NOMO-1 treated with dmso at 0.1 percent for 144 hours (cell line): ENCODE measurements around the gene SUGCT.
A peak's percentile ranks its signal among the peaks of the same experiment; 100 is the strongest.
"Not testable (repeated sequence)": the region's sequence is repeated elsewhere in the genome, so short reads cannot be mapped to it uniquely, and the experiment has no call there.

Experiments
- DNase-seq: peaks from one replicate; lab custom pipeline; 2025; ENCODE audit not compliant: unreplicated experiment; lab: John Stamatoyannopoulos, UW

Gene SUGCT

DNA sequence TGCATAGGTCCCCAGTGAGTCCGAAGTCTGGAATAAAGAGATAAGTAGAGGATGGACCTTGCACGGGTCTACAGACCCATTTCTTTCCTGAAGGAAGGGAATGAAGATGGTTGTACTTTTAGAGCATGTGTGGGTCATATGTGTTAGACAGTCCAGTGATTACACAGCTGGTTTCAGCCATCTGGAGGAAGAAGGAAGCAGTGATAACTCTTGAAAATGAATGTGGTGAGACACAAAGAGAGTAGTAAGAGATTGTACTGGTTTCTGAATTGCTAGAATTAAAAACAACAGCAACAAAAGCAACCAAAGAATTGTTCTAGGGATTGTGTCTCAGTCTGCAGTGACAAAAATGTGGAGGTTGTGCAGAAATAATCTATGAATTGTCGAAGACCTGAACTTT lies 258.9 kb downstream of the SUGCT start:
- DNase-seq: no peak

DNA sequence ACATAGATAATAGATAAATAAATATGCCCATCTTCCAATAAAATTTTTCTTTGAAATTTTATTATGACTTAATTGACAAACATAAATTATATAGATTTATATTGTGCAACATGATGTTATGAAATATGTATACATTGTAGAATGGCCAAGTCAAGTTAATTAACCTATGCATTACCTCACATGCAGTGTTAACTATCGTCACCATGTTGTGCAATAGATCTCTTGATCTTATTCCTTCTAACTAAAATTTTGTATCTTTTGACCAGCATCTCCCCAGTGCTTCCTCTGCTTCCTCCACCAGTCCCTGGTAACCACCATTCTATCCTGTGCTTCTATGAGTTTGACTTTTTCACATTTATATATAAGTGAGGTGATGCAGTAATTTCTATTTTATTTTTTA lies 259.6 kb downstream of the SUGCT start:
- DNase-seq: no peak

DNA sequence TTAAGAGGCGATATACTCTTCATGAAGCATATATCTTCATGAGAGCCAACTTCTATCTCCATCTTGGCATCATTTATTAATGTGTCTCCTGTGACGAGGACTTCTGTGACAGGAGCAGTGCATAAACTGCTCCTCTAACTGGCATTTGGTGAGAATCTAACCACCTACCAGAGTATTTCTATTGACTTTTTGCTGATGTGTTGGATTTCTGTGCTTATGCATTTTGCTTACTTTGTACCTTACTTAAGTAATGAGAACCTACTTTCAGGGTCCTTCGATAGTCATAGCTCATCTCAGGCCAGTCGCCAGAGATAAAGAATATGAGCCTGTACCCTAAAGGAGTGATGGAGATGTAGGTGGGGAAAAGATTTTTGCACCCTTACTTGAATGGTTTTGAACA lies 265.7 kb downstream of the SUGCT start:
- DNase-seq: no peak

DNA sequence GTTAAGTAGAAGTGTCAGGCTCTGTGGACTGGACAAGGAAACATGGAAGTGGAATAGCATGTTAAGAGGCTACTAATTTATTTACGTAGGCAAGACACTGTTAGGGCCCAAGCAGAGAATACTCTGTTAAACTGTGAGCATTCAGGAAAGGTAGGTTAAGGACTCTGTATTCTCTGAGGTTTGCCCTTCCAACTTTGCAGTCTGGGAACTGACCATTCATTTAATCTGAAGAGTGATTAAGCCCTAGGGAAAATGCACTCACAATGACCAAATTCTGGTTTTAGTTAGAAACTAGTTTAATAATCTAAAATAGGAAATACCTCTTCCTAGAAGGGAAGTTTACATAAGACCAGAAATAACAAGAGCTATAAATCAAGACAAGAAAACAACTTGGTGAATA lies 266.6 kb downstream of the SUGCT start:
- DNase-seq: no peak

DNA sequence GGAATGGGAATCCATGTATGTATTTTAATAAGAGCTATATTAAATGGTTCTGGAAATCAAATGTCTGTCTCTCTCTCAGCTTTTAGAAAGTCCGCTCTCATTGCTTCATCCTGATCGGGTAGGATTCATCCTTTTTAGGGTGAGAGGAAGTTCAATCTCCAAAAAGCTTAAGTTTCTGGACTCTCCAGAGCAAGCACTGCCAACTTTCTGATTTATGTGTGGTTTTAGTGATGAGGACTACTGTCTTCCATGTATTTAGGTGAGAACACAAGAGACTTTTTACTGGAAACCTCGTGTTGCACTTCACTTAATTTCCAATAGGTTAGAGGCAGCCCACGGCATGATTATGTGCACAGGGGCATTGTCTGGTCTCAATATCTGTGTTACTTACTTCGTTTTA lies 267.9 kb downstream of the SUGCT start:
- DNase-seq: no peak

DNA sequence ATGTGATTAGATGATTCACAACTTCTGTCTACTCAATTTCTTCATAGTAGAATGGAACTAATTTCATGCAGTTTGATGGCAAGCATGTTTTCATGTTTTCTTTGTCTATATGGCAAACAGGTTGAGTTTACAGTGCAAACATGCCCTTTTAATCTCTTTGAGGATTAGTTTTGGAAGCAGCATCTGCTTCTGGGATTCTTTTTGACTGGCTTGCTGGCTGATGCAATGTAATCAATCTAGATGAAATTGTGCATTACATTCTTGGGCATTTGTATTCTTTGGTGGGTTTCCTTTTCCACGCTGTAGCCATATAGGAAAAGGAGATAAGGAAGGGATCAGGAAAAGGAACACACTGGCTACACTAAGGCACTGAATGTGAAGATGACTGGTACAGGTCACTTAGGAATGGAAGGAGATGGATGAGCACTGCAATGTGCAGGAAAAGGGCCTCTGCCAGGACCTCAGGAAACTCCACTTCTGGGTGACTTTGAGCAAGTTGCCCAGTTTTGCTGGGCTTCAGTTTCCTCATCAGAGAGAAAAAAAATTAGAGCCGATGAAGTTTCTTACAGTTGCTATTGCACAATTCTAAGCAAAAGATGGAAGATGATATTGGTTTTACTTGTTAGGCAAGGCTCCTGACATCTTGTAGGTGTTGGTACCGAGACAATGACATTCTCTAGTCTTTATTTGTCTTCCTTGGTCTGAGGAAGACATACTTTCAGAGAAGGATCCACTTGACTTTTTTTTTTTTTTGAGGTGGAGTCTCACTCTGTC lies 269.1 kb downstream of the SUGCT start:
- DNase-seq: no peak

DNA sequence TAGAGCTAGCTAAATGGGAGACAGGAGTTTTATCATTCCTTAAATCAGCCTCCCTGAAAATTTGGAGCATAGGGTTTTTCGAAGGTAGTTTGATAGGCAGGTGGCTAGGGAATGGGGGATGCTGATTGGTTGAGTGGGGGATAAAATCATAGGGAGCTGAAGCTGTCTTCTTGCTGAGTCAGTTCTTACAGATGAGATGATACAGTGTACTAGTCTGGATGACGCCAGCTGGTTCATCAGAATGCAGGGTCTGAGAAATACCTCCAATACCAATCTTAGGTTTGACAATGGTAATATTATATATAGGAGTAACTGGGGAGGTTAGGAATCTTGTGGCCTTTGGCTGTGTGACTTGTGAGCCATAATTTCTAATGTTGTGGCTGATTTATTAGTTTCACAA lies 271.2 kb downstream of the SUGCT start:
- DNase-seq: no peak

DNA sequence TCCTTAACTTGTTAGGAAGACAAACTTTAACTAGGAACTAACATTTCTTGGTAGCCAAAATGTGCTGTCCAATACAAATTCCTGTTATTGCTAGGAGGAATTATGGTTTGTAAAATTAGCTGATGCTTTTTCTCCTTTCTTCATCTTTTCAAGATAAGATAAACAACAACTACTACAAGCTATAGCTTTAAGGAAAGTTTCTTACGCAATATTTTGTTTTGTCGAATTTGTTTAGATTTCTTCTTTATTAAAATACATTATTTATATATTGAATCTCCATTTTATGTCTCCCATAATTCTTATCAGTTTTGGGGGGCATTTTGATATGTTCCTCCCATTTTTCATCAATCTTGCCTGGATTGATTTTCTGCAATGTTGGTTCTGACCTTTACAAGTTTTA lies 277.5 kb downstream of the SUGCT start:
- no peak for DNase-seq

DNA sequence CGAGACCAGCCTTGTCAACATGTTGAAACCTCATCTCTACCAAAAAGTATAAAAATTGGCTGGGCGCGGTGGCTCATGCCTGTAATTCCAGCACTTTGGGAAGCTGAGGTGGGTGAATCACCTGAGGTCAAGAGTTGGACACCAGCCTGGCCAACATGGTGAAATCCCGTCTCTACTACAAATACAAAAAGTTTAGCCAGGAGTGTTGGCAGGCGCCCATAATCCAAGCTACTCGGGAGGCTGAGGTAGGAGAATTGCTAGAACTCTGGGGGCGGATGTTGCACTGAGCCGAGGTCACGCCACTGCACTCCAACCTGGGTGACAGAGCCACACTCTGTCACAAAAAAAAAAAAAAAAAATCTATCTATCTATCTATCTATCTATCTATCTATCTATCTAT lies 279.9 kb downstream of the SUGCT start:
- DNase-seq: not testable (repeated sequence)

DNA sequence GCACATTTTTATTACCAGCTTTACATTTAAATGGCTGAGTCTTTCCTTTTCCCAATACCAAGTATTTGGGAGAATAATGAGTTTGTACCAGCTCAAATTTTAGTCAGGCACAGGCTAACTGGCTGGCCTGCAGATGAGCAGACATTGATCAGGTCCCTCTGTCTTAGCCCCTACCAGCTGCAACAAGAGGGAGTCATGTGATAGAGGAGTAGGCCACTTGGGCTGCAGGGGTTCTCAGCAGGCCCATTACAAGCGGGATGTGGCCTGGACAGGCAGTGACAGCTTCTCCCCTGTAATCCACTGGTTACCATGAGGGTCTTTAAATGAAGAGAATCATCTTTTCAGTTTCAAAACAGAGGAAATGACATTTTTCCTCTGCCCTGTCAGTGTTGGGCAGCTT lies 283.6 kb downstream of the SUGCT start:
- no peak for DNase-seq

DNA sequence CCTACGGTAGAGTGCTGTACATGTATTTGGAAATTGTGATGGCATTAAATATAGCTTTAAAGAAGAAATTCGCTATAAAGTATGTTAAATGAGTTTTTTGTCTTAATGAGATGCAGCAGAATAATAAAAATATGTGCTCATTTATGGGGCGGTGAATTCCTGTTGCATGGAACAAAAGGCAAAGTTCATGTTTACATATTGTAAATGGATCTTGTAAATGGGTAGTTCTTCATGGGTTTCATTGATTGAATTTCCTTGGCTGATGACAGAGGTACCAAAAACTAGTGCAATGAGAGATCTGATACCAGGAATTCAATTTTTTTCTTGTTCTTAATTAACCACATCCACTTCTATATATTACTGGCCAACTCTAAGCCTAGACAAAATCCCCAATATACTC lies 284.2 kb downstream of the SUGCT start:
- no peak for DNase-seq

DNA sequence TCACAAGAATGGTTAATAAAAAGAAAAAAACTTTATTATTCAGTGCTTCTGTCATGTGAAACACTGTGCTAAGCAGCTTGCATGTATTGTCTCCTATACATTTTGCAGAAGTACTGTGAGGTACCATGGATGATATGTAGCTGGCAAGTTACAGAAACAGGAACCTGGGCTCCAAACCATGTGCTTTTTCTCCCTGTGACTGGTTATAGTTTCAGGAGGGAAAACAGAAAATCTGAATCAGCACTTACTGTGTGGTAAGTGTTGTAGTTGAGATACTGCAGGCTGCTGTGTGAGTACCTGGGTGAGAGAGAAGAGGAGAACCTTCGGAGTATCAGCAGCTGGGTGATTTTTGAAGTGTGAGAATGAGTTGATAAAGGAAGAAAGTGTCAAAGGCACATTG lies 285.0 kb downstream of the SUGCT start:
- peak; percentile 66 for DNase-seq

DNA sequence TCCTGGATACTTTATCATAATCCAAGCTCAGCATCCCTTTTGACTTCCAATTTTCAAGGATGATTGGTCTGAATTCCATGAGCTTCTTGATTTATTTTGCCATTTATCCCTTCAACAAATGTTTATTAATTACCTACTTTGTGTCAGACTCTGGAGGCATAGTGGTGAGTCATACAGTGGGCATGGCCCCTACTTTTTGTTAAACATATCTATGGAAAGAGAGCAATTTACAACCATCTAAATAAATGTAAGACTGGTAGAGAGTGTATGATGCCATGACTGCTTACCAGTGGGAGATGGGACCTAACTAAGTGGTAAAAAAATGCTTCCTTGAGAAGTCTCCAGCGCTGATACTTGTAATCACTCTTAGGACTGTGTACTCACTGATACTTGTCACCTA lies 286.6 kb downstream of the SUGCT start:
- DNase-seq: no peak

DNA sequence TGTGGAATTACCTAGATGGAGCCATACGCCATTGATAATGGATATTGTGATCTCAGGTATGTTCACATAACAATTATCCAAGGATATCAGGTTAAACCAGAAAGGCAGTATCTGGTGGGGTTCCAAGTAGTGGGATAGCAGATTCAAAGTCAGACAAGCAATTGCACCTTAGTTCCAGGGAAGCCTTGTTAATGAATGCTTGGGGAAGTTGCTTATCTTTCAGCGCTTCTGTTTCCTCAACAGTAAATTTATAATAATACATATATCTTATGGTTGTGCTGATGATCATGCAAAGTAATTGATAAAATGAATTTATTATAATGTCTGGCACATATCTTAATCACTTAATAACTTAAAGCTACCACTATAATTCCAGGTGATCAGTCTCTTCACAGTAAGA lies 290.9 kb downstream of the SUGCT start:
- DNase-seq: no peak

DNA sequence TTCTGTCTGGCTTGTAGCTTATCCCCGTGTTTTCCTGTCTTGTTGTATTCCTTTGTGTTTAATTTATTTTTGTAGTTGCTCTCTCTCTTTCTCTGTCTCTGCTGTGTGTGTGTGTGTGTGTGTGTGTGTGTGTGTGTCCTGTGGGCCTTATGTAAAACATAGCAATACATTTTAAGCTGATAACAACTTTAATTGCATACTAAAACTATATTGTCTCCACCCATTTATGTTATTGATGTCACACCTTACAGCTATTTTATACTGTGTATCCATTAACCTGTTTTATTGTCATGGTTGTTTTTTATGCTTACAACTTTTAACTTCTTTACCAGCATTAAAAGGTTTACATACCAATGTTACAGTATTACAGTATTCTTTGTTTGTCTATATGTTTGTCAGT lies 293.6 kb downstream of the SUGCT start:
- no peak for DNase-seq

DNA sequence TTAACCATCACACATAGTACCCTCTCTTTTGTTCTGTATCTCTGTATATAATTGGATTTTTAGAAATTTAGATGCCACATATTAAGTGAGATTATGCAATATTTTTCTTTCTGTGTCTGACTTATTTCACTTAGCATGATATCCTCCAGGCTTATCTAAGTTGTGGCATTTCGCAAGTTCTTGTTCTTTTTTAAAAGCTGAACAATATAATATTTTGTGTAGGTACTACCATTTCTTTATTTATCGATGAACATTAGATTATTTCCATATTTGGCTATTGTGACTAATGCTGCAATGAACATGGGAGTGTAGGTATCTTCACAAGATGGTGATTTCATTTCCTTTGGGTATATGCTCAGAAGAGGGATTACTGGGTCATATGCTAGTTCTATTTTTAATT lies 295.0 kb downstream of the SUGCT start:
- DNase-seq: no peak

DNA sequence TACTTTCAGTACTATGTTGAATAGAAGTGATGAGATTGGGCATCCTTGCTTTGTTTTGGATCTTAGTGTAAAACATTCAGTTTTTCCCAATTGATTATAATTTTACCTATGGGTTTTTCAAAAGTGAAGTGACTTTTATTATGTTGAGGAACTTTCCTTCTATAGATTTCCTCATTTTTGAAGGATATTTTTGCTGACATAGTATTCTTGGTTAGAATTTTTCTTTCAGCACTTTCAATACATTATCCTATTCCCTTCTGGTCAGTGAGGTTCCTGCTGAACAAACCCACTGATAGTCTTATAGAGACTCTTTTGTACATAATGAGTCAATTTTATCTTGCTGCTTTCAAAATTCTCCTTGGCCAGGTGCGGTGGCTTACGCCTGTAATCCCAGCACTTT lies 297.2 kb downstream of the SUGCT start:
- DNase-seq: no peak

DNA sequence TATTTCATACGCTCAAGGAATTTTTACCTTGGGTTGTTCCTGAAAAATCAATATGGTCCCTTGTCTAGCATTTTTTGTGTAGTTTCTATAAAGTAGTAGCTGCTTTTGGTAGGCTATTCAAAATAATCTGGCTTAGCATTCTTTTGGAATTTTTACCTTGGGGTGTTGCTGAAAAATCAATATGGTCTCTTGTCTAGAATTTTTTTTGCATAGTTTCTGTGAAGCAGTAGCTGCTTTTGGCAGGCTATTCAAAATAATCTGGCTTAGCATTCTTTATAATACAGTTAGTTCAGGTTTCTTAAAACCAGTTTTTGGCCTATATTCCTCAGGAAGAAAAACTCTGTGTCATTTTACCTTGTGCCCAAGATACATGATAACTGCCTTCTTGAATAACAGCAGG lies 301.9 kb downstream of the SUGCT start:
- DNase-seq: no peak

DNA sequence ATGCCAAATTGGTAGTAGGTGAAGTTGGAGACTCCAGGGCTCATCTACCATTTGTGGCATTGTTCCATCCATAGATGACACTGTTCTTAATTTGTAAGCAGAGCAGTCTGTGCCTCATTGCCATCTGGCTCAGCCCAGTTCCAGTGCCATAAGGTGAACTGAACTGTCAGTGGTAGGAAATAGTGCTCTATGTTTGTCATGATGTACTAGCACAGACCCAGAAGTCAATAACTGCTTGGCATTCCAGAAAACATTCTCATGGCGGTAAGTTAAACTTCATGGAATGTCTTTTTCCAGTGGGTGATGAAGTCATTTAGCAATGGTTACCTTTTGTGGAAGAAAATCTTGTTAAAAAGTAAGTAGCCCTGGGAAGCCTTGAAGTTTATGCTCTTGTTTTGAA lies 302.7 kb downstream of the SUGCT start:
- no peak for DNase-seq

DNA sequence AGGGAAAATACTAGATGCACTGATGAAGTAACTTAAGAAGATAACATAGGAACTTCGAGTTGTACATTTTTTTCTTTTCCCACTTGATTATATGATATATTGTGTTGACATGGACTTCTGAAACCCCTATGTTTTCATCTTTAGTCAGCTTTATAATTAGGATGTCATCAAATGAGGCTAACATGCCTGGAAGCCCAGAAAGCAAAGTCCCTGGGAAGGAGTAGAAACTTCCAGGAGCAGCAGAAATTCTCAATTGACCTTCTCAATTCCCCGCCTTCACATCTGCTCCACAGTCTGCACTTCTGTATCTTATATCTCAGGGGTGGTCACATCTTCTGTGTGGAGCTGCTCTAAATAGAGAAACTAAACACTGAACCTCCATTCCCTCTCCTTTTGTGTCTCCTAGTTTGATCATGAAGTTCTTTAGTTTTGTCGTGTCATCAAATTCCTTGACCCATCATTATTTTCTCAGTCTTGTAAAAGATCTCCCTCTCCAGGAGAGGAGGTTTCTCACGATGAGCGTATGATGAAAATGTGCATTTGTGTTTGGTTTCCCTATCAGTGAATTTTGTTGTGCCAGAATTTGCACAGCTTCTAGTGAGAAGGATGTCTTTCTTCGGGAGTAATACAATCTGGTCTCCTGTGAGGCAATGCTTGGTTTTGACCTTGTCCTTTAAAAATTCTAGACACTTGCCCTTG lies 303.3 kb downstream of the SUGCT start:
- DNase-seq: no peak

DNA sequence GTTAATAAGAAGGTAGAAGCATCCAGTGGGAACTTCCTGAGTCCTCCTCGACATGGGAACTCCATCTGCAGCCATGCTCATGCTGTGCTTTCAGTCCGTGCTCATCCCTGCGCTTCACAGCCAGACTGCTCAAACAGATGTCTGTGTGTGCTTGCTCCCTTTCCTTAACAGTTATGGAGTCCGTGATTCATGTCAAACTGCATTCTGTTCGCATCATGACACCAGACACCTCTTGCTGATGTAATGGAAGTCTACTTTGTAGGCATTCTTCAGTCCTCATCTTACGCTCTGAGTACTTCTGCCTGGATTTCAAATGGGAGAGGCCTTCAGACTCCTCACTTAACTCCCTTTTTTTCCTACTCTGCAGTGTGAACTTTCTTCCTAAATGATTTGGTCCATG lies 304.9 kb downstream of the SUGCT start:
- DNase-seq: no peak

DNA sequence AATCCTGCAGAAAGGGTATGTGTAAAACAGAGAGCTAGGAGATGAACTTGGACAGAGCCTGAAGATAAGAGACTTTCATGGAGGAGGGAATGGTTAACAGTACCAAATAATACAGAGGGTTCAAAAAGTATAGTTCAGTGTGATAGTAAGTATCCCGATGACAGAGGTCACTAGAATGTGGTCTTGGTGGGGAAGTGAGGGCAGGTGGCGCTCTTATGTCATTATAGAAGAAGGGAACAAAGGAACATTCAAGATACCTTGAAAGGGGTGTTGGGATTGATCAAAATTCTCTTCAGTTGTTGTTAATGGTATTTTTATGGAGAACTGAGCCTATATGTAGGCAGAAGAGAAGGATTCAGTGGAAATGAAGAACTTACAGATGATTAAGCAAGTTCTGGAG lies 312.5 kb downstream of the SUGCT start:
- DNase-seq: no peak

DNA sequence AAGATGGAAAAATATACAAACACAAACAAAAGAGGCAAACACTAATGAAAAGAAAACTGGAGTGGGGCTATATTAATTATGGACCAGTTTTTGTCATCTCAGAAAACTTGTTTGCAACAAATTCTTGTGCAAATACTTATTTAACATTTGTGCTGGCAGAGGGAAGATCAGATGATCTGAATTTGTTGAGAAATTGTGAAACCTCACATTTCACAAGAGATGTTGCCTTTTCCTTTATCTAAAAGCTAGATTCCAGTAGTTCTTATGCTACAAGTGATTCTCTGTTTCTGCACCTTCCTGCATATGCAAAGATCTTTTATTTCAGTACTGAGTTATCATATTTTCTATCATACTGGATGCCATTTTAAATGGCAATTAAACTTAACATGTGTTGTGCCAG lies 320.7 kb downstream of the SUGCT start:
- peak; percentile 4 for DNase-seq
